Body of pancreas (tissue), 4 donors: ENCODE measurements around the gene RNF39.

Experiments
- POLR2A ChIP-seq, 3 donors: fragments of 450-650 bp; IDR thresholded peaks; one replicate each; pipeline ENCODE4 v1.6.1; 2016; ENCODE audit warnings: antibody characterized with exemption in 3 of 3, mild to moderate bottlenecking in 2 of 3
- TF ChIP-seq, protein P1 (sequence below), 7 experiments: fragments of 450-650 bp in 4 of 7; fragments of 200-600 bp in 3 of 7; sonication (generic) in 3 of 7; IDR thresholded peaks; one replicate each; pipeline ENCODE4 v1.5.1; 2016 to 2019; ENCODE audit warnings: antibody characterized with exemption in 7 of 7

DNA sequence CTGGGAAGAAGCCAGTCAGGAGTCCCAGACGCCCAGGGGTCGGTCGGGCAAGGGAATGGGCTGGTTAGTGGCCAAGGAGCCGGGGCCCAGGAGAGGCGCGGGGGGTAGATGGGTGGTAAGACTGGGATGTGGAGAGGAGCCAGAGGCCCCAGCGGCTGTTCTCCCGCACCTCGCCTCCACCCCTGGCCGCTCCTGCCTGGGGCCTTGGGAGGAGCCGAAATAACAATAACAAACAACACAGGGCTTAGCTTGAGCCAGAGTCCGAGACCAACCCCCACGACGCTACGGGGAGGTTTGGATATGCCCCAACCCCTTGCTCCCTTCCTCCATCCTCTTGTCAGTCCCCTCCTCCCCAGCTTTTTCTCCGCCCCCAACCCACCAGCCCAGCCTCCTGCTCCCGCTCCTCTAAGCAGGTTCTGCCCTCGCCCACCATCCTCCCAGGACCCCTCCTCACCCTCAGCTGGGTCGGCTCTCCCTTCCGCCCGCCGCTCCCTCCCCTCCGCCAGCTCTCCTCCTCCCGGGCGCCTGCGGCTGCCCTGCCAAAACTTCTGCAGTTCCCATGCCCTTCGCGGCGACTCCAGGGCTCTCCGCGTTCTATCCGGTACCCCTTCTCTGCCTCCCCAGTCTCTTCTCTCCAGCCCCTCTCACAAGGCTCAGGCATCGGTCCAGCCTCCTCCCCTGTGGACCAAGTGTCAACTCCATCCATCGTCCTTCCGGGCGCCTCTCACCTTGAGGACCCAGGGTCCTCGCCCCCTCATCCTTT, 1.1 kb downstream of the RNF39 start:
- TF ChIP-seq POLR2A (IDR thresholded peaks at IDR 0.05): no peak
- TF ChIP-seq, protein P1, sequence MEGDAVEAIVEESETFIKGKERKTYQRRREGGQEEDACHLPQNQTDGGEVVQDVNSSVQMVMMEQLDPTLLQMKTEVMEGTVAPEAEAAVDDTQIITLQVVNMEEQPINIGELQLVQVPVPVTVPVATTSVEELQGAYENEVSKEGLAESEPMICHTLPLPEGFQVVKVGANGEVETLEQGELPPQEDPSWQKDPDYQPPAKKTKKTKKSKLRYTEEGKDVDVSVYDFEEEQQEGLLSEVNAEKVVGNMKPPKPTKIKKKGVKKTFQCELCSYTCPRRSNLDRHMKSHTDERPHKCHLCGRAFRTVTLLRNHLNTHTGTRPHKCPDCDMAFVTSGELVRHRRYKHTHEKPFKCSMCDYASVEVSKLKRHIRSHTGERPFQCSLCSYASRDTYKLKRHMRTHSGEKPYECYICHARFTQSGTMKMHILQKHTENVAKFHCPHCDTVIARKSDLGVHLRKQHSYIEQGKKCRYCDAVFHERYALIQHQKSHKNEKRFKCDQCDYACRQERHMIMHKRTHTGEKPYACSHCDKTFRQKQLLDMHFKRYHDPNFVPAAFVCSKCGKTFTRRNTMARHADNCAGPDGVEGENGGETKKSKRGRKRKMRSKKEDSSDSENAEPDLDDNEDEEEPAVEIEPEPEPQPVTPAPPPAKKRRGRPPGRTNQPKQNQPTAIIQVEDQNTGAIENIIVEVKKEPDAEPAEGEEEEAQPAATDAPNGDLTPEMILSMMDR (IDR thresholded peaks at IDR 0.05): no peak
